Right hindlimb (tissue), 1 donor: ENCODE results near the gene TPP1.

Source experiments
- DNase-seq: peaks from one replicate; pipeline ENCODE4 v3.0.0-alpha.2; 2018

The TPP1 gene

GRCh38 chr11:6626971-6627761 lies 7.9 kb upstream of the TPP1 start:
- no peak for DNase-seq

- no peak for DNase-seq
These were observed 6.7 kb upstream of the TPP1 start for GRCh38 chr11:6625832-6626420.

GRCh38 chr11:6625156-6625831 lies 6.1 kb upstream of the TPP1 start:
- no peak for DNase-seq

GRCh38 chr11:6623391-6624363 lies 4.5 kb upstream of the TPP1 start:
- no peak for DNase-seq

- DNase-seq = no peak
These were observed 3.3 kb upstream of the TPP1 start for GRCh38 chr11:6622261-6623171.

- no peak for DNase-seq
These were observed 2.5 kb upstream of the TPP1 start for GRCh38 chr11:6621711-6622211.

- DNase-seq = no peak
These were observed 1.4 kb upstream of the TPP1 start for GRCh38 chr11:6620636-6621035.

GRCh38 chr11:6618117-6619003 lies 862 bp downstream of the TPP1 start:
- peak; percentile 62 for DNase-seq

GRCh38 chr11:6617315-6617781 lies 1.9 kb downstream of the TPP1 start:
- no peak for DNase-seq

- no peak for DNase-seq
These were observed 2.5 kb downstream of the TPP1 start for GRCh38 chr11:6616596-6617250.

- no peak for DNase-seq
These were observed 3.2 kb downstream of the TPP1 start for GRCh38 chr11:6615882-6616585.

GRCh38 chr11:6615046-6615445 lies 4.2 kb downstream of the TPP1 start:
- peak; percentile 6 for DNase-seq

GRCh38 chr11:6614446-6614845 lies 4.8 kb downstream of the TPP1 start:
- no peak for DNase-seq

- no peak for DNase-seq
These were observed 5.7 kb downstream of the TPP1 start for GRCh38 chr11:6613496-6613895.

GRCh38 chr11:6612213-6613041 lies 6.8 kb downstream of the TPP1 start, which contains the start of gene TAF10:
TSS of gene TAF10 (minus strand) at chr11:6612216. CDS start at chr11:6612189, 27 bp downstream.
- DNase-seq = peak; percentile 98

GRCh38 chr11:6611963-6612212 lies 7.3 kb downstream of the TPP1 start:
- no peak for DNase-seq

- DNase-seq = peak; percentile 6
These were observed 7.9 kb downstream of the TPP1 start for GRCh38 chr11:6611092-6611962.
